HG03097 (cell line): ENCODE data around the gene PDE7B.

Source experiments
- ATAC-seq: cut with Tn5 transposase; IDR thresholded peaks from one replicate; pipeline ENCODE4 v1.9.1; 2021; ENCODE audit not compliant: unreplicated experiment, low FRiP score

Gene PDE7B

DNA sequence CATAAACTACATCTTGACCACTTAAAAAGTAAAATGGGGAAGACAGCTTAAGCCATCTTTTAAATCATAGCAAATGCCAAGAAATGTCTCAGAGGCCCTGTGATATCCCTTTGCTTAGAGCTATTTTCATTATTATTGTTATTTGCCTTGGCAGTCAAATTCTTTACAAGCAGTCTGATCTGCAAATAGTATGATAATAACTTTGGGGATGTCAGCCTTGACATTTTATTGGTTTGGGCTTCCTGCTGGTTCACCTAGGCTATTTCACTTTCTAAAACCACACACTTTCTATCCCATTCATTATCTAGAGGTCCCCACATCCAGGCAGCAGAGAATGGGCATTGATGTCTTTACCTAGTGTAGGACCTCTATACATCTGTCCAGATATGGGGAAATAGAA lies 125.1 kb downstream of the PDE7B start:
- ATAC-seq: no peak

DNA sequence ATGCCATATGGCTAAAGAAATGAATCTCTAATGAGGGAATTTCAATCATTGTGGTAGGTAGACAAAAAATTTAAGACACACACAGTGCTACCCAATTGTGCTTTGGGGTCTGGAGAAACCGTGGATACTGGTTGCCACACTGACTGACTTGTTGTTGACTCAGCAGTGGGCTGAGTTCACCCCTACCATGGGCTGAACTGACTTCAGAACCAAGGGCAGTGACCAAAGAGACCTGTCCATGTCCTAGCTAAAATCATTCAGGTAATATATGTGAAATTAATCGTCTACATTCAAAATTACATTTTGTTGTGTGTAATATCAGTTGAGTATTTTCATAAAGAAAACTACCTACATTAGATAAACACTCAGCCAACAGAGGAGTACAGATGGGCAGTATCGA lies 131.6 kb downstream of the PDE7B start:
- no peak for ATAC-seq

DNA sequence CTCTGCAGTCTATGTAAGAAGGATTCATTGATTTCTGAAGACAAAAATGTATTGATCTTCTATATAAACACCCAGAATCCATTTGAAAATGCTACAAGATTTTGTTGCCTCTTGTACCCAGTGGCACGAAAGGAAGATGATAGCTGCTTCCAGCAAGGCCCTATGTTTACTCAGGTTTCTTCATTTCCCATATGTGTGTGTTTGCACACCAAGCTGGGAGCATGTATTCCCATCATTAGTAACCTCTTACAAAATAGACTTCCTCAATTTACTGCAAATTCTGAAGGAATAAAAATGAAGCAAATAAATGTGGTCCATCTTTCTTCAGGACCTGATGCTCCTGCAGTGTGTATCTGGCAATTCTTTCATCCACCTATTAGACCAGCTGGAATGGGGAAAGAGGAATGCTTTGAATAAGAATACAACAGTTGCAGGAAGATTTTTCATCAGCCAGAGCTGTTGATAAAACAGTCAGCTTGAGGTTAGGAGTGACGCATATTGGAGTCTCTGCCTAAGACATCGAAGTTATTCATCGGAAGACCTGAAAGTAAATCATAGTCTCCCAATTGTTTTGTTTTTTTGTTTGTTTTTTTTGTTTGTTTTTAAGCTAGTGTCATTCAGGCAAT lies 132.3 kb downstream of the PDE7B start:
- no peak for ATAC-seq

DNA sequence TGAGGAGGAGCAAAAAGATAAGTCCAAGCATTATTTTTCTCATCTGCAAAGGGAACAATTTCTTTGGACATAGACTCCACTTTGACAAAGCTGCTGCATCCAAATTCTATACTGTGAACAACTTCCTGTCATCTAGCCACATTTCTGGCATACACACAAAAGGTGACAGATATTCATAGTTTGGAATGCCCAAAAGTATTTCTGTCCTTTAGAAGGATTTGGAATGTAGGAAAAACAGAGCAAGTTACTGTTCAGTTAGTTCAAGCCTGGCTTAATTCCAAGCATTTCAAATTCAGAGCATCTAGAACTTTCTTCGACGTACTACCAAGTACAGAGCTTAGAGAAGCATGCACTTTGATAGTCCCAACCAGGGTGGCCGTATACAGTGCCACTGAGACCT lies 134.0 kb downstream of the PDE7B start:
- no peak for ATAC-seq

DNA sequence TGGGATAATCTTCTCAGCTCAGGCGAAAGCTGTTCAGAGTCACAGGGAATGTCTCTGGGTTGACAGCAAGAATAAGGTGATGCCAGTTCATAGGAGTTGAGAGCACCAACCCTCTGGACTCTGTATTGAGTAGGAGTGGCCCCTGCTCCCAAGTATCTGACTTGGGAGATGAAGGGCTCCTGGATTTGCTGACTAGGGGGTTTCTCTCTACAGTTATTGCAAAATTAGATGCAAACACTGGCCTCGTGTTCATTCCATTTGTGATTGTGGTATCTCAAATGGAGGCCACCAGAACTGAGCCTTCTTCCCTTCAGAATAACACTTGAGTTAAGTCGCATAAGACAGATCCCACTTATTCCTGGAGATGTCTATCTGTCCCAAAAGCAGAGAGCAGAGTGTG lies 135.7 kb downstream of the PDE7B start:
- ATAC-seq: no peak

DNA sequence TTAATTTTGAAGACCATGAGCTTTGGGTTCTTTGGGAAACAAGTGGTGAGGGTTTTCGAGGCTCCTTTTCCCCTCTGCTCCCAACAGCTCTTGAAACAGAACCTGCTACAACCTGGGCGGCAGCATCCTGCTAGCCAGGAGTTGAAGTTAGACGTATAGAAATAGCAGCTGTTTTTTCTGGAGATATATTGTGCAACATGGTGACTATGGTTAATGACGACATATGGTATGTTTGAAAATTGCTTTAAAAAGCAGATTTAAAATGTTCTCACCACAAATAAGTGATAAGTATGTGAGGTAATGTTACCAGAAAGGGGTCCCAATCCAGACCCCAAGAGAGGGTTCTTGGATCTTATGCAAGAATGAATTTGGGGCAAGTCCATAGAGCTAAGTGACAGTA lies 138.9 kb downstream of the PDE7B start:
- ATAC-seq: no peak

DNA sequence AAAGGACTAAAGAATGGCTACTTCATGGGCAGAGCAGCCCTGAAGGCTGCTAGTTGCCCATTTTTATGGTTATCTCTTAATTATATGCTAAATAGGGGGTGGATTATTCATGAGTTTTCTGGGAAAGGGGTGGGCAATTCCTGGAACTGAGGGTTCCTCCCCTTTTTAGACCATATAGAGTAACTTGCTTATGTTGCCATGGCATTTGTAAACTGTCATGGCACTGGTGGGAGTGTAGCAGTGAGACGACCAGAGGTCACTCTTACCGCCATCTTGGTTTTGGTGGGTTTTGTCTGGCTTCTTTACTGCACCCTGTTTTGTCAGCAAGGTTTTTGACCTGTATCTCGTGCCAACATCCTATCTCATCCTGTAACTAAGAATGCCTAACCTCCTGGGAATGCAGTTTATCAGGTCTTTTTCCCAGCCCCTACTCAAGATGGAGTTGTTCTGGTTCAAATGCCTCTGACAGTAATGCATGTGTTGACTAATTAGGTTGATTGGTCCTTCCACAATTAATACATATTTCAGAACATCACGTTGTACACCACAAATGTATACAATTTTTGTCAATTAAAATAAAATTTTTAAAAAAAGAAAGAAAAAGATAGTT lies 139.5 kb downstream of the PDE7B start:
- ATAC-seq: no peak

DNA sequence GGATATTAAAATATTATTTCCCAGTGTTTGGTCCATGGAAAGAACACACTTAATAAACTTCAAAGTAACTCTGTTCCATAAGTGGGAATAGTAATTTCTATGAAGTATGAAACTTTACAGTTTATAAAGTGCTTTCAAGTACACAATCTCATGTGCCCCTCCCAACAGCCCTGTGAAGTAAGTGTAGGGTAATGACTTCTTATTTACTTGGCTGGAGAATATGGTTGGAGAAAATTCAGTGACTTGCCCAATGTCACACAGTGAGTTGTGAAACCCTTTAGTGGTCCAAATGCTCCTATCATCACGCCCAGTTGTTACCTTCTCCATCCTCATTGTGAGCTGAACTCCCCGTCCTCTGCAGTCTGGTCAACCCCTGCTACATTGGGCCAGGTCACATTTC lies 141.2 kb downstream of the PDE7B start:
- ATAC-seq: no peak

DNA sequence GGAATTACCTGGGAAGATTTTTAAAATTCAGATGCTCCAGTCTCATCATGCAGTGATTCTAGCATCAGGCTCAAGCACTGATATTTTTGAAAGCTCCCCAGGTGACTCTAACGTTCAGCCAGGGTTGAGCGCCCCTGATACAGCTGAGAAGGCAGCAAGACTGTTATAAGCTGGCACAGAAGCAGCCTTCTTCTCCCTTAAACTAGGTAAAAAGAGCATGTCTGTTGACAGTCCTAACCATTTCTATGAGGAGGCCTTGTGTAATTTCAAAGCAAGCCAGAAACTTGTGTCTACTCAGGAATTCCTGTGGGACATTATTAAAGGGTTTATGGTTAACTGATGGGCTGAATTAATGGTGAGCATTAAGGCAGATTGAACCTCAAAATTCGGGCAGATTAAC lies 141.9 kb downstream of the PDE7B start:
- no peak for ATAC-seq

DNA sequence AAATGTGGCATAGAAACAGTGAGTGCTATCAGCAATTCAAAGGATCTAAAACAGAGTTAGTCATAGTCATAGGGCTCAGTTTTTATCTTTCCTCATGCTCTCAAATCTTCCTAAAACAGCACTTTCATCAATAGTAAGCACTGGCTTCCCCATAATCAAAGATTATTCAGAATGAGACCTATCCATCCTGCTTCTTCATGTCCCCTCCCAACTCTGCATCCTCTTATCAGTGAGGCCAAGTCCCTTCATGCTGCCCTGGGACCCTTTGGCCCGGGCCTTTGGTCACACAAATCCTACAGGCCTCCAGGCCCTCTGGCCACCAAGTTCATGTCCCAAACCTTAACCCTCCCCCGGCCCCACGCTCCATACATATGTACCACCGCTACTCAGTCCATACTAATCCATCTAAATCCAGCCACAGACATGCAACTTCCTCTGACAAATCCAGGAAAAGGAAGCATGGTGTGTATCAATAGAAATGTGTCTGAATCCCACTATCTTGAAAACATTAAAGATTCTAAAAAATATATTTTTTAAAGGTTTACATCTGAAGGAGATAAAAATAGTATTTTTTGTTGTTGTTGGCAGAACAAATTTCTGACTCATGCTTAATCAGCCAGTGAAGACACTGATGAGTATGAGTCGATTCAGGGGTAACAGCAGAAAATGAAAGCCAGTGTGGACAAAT lies 143.5 kb downstream of the PDE7B start:
- ATAC-seq: no peak

DNA sequence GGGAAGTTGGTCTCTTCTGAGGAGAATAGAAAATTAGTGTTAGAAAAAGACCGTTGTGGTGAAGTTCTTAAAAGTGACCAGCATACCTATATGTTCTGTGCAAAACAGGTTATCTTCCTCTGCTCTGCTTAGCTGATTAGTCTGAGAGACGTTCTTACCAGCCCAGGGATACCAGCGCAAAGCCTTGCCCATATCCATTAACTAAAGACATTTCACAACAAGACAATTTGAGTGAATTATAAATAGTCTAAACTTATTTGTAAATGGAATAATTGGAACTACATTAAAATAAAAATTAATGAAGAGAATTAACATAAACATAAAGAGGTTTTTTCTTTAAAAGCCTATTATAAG lies 144.0 kb downstream of the PDE7B start:
- ATAC-seq: no peak

DNA sequence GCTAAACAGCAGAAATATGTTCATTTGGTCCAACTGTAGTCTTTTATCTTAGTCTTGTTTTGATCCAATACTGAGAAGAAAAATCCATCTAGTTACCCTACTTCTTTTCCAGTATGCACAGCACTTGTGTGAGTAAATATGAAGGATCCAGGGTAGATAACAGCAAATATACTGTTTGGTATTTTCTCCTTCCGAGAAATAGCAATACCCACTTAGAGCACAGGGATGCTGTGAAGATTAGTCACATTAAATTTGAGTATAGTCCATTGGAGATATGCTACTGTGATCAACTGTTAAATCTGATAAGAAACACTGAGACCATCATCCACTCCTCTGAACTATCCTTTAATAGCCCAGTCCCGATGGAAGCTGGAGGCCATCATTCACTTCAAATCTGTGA lies 145.2 kb downstream of the PDE7B start:
- ATAC-seq: no peak

DNA sequence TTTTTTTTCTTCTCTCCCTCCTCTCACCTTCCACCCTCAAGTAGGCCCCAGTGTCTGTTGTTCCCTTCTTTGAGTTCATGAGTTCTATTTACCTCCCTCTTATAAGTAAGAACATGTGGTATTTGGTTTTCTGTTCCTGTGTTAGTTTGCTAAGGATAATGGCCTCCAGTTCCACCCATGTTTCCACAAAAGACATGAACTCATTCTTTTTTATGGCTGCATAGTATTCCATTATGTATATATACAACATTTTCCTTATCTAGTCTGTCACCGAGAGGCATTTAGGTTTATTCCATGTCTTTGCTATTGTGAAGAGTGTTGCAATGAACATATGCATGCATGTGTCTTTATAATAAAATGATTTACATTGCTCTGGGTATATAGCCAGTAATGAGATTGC lies 147.9 kb downstream of the PDE7B start:
- no peak for ATAC-seq

DNA sequence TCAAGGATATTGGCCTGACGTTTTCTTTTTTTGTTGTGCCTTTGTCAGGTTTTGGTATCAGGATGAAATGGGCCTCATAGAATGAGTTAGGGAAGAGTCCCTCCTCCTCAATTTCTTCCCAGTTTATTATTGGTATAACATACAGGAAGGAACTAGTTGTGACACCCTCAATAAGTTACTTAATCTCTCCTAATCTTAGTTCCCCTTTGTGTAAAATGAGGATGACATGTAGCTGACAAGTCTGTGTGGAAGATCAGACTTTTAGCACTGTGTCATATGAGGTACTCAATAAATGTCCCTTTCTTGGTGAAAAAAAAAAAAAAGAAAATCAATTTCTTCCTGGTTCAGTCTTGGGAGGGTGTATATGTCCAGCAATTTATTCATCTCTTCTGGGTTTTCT lies 155.8 kb downstream of the PDE7B start:
- ATAC-seq: no peak

DNA sequence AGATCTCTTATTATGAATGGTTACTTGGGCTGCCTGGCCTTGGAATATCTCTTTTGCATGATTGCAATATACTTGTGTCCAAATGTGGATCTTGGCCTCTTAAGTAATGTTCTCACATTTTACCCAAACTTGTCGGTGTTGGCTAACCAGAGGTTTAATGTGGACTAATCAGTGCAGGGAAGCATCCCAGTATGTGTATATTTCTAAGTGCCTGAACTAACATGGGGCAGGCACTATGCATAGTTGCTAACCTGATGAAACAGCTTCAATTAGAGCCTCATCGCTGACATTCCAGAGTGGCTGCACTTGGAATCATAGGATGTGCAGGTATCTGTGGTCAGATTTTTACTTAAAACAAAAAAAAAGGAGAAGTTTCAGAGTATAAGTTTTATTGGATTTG lies 160.0 kb downstream of the PDE7B start:
- no peak for ATAC-seq

DNA sequence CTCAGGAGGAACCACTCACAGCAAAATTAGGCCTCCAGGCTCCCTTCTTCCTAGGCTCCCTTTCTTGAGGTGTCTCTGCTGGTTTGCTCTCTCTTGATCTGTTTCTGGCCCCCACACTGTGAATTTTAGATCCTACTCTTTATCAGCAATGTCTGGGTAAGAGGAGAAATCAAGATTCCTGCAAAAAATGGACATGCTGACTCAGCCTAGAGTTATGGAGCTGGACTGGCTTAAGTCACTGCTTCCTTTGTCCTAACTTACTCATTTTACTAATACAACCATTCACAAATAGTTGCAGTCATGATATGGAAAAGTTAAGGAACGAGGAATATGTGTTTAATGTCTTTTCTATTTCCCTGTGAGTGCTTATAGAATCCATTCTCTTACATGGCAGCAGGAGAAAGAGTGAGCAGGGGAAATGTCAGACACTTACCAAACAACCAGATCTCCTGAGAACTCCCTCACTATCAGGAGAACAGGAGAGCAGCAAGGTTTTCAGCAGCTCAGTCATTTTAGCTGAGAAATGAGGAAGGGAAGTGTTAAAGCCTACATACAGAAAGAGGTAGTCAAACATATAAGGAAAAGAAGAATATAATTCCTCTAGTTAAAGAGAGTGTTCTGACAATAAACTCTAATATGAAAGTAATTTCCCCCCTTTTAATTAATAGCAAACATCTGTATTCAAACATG lies 160.8 kb downstream of the PDE7B start:
- ATAC-seq: no peak

DNA sequence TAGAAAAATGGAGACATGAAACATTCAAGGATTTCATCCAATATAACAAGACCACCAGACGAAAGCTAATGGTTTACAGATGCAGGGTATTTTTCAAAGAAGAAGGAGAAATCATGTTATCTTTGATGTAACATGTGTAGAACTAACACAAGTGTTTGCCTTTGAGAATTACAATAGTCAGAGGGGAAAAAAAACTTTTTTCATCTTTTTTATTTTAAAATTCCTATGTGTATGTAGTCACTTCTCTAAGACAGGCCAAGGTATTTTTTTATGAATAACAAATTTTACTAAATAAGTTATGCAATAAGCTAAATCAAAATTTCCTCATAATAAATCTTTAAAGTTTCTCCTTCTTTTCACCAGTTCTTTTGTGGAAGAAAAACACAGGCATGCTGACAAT lies 161.4 kb downstream of the PDE7B start:
- no peak for ATAC-seq

DNA sequence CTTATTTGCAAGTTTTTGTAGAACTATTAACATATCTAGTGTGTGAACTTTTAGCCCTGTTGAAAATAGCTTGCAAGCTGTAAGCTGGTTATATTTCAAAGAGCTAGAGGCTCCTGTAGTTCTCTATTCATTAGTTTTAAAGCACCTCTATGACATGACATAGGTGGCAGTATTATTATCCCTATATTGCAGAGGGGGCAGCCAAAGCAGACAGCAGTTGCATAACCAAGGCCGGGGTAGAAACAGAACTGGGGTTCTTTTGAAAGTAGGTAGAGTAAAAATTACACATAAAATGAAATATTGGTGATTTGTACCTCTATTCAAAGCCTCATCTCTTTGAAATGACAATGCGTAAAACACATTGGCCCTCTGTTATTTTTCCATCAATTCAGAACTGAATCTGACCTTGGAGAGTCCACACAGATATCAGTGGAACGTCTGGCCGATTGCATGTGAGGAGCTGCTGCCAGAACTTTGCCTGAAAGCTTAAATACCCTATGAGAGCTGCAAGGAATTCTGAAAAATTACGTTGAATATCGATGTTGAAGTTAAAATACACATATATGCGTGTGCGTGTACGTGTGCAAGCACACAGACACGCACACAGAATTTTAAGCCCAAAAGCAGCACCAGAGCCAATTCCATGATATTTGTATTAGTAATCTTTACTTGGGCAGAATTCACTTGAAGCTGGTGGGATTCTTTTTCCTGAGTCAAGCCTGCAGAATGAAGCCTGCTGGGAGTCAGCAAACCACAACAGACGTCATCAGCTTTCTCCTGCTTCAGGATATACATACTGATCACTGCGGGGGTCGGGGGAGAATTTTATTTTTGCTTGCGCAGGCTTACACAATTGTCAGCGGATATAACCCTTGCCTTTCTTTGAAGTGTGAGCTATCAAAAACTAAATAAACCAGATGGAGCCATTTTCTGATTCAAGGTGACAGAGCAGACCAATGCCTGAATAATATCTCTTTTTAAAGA lies 163.2 kb downstream of the PDE7B start:
- no peak for ATAC-seq

DNA sequence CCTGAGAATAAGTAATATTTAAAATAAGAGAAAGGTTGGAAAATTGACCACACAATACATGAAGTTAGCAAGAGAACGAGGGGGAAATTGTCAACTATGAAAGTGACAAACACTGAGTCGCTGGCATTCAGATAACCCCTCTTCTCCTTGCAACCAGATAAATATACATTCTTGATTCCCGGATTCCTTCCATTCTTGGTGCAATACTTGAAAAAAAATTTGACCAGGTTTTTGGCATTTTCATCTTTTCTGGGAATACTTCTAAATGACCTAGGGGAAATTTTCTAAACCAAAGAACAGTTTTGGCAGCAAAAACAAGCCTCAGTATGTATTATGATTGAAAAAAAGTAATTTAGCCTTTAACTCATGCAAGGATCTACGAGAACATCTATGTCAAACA lies 164.0 kb downstream of the PDE7B start:
- ATAC-seq: no peak
